T-cell (primary cell): Measurements from ENCODE around the gene TIMELESS. TPM values are rescaled to one million over a fixed set of nuclear protein-coding genes. Genes with fewer than 3 reads are reported as not detected.

ENCODE experiments used
- ATAC-seq, 4 experiments: fragments of 200-7000 bp in 3 of 4; fragments of 150-1000 bp in 1 of 4; cut with Tn5 transposase; replicated peaks in 1 of 4; 1 replicate in 3 of 4; 2 replicates in 1 of 4; pipeline ENCODE4 v1.10.0; 2021; ENCODE audit warnings: moderate library complexity in 3 of 4, mild to moderate bottlenecking in 2 of 4, moderate number of reproducible peaks in 1 of 4
- CTCF ChIA-PET, 2 donors: fragments of 300-600 bp; sonication (Branson Sonifier 250); formaldehyde crosslinking; loops; one replicate each; lab custom pipeline; 2022; ENCODE audit warnings: antibody characterized with exemption in 2 of 2; lab: Charles Lee
- POLR2A ChIA-PET, 2 donors: fragments of 300-600 bp; sonication (Branson Sonifier 250); formaldehyde crosslinking; loops; one replicate each; lab custom pipeline; 2022; ENCODE audit warnings: antibody characterized with exemption in 2 of 2; lab: Charles Lee
- DNase-seq, 35 experiments: peaks; one replicate each; pipeline versions ENCODE4 v3.0.0 to v3.0.0-alpha.2; 2013 to 2023
- H3K27ac ChIP-seq: one replicate; pipeline ENCODE4 v1.5.1; 2013; ENCODE audit warnings: low read length
- H3K27me3 ChIP-seq, 2 experiments: replicated peaks in 1 of 2; 1 replicate in 1 of 2; 2 replicates in 1 of 2; pipeline versions ENCODE4 v1.6.1 to v1.7.0; 2013; ENCODE audit warnings: low read length in 1 of 2, mixed read lengths in 1 of 2; ENCODE audit not compliant: control insufficient read depth in 2 of 2, insufficient read depth in 2 of 2; ENCODE audit errors: extremely low read depth in 1 of 2
- H3K36me3 ChIP-seq, 2 donors: 1 replicate in 1 of 2; 2 replicates in 1 of 2; pipeline versions ENCODE4 v1.6.1 to v1.7.0; 2013; ENCODE audit warnings: low read length in 1 of 2; ENCODE audit not compliant: control insufficient read depth in 2 of 2, insufficient read depth in 1 of 2; ENCODE audit errors: extremely low read depth in 1 of 2
- H3K4me1 ChIP-seq, 2 experiments: 1 replicate in 1 of 2; 2 replicates in 1 of 2; pipeline versions ENCODE4 v1.6.1 to v1.7.0; 2013; ENCODE audit warnings: low read length in 2 of 2, mixed read lengths in 1 of 2; ENCODE audit not compliant: insufficient read depth in 2 of 2, control insufficient read depth in 1 of 2; ENCODE audit errors: extremely low read depth in 1 of 2
- H3K4me3 ChIP-seq, 2 donors: 1 replicate in 1 of 2; 2 replicates in 1 of 2; pipeline versions ENCODE4 v1.5.1 to v1.7.0; 2013; ENCODE audit warnings: mild to moderate bottlenecking in 2 of 2, low read length in 1 of 2, moderate library complexity in 1 of 2; ENCODE audit not compliant: control insufficient read depth in 1 of 2; ENCODE audit errors: extremely low read depth in 1 of 2
- H3K9me3 ChIP-seq: 2 replicates; pipeline ENCODE4 v1.7.0; 2013
- H3K27ac Mint-ChIP-seq, 2 donors: one replicate each; pipeline ENCODE4 v1.8.0; 2020 to 2021; ENCODE audit warnings: mild to moderate bottlenecking in 2 of 2, mixed read lengths in 2 of 2
- H3K27me3 Mint-ChIP-seq, 2 donors: one replicate each; pipeline ENCODE4 v1.8.0; 2021 to 2022; ENCODE audit warnings: mixed read lengths in 2 of 2
- H3K36me3 Mint-ChIP-seq: one replicate; pipeline ENCODE4 v1.8.0; 2021; ENCODE audit warnings: mixed read lengths
- H3K4me1 Mint-ChIP-seq, 3 donors: one replicate each; pipeline ENCODE4 v1.8.0; 2020 to 2022; ENCODE audit warnings: mixed read lengths in 3 of 3, mild to moderate bottlenecking in 1 of 3
- H3K4me3 Mint-ChIP-seq, 3 donors: one replicate each; pipeline ENCODE4 v1.8.0; 2020 to 2022; ENCODE audit warnings: mild to moderate bottlenecking in 3 of 3, mixed read lengths in 3 of 3, moderate library complexity in 3 of 3
- H3K9me3 Mint-ChIP-seq, 3 donors: one replicate each; pipeline ENCODE4 v1.8.0; 2020 to 2022; ENCODE audit warnings: mixed read lengths in 3 of 3
- WGBS: methylation state at CpG from one replicate; pipeline ENCODE4 v1.1.5; 2013; ENCODE audit warnings: missing lambda C conversion rate; ENCODE audit not compliant: insufficient coverage; 5-methylcytosine and 5-hydroxymethylcytosine counted together
- total RNA-seq, 35 experiments: library from RNA in 6 of 35; stranded (reverse) in 6 of 35; fragments of 120-200 nt in 1 of 35; gene quantifications; one replicate each; pipeline versions ENCODE4 v1.2.1 to v1.2.4 and lab custom pipeline; 2013 to 2026

The TIMELESS gene
- total RNA-seq, 5 donors from 2014 or later (not counting 1 experiment from before 2014, with no cell fraction given): 5.0 to 7.5 (median 6.4) TPM

- peaks cover 9 to 20% of the 10 kb centered on the region in 2 donors for H3K27me3 Mint-ChIP-seq
- peaks cover 15 to 19% (median 17%) of the 10 kb centered on the region in 3 donors for H3K4me1 Mint-ChIP-seq
- Histone ChIP-seq H3K4me3 (no peak overlapping the region), H3K4me1 (peaks cover 6 to 21% of the 10 kb centered on the region in 2 experiments), H3K27me3 (peaks cover 9 to 22% of the 10 kb centered on the region in 2 experiments), H3K9me3 (no peaks in the 10 kb centered on the region), H3K36me3 (no peaks in the 10 kb centered on the region), H3K27ac (no peak overlapping the region)
- H3K27ac Mint-ChIP-seq: no peak overlapping the region
- ATAC-seq (no peak), DNase-seq (no peak)
- ChIA-PET CTCF (interaction anchor here in 1 of 2 donors (1.4 kb wide), 1 partner anchor 21 kb away, joined by 4 read pairs; no protein-coding TSS in a partner anchor), POLR2A (interaction anchor here in 1 of 2 donors (0.5 kb wide), 1 partner anchor 214 kb away, joined by 3 read pairs; no protein-coding TSS in a partner anchor)
- H3K36me3 Mint-ChIP-seq: no peaks in the 10 kb centered on the region
- no peak overlapping the region for H3K4me3 Mint-ChIP-seq
- H3K9me3 Mint-ChIP-seq: no peaks in the 10 kb centered on the region
Observed at GRCh38 chr12:56490360-56490759, 41.1 kb upstream of the TIMELESS start.

GRCh38 chr12:56488041-56488955 lies 39.1 kb upstream of the TIMELESS start, which contains the start of gene GLS2:
Gene GLS2 (minus strand): TSS chr12:56488161. CDS start chr12:56488118, 43 bp downstream.
- peak within 1 kb of the TSS; percentile 55 to 79 for H3K27ac Mint-ChIP-seq
- no peaks in the 10 kb centered on the region for H3K9me3 Mint-ChIP-seq
- CTCF ChIA-PET: interaction anchor here in 1 of 2 donors (0.6 to 1.5 kb wide), 6 partner anchors 14 to 492 kb away, joined by 3 to 7 read pairs (median 4); no protein-coding TSS in a partner anchor
- Histone ChIP-seq H3K4me1 (peaks cover 6 to 21% of the 10 kb centered on the region in 2 experiments), H3K27ac (no peak within 1 kb of the TSS), H3K36me3 (no peaks in the 10 kb centered on the region), H3K4me3 (peak within 1 kb of the TSS; percentile 70 to 72), H3K9me3 (no peaks in the 10 kb centered on the region), H3K27me3 (peaks cover 9 to 22% of the 10 kb centered on the region in 2 experiments)
- peak; percentile 96 to 97 (median 97) for ATAC-seq
- peaks cover 15 to 19% (median 17%) of the 10 kb centered on the region in 3 donors for H3K4me1 Mint-ChIP-seq
- H3K4me3 Mint-ChIP-seq: peak within 1 kb of the TSS; percentile 86 to 87 (median 87)
- peaks cover 9 to 20% of the 10 kb centered on the region in 2 donors for H3K27me3 Mint-ChIP-seq
- POLR2A ChIA-PET: interaction anchor here in 1 of 2 donors (0.5 to 0.6 kb wide), 3 partner anchors 140 to 329 kb away, joined by 3 to 6 read pairs (median 5); no protein-coding TSS in a partner anchor
- no peaks in the 10 kb centered on the region for H3K36me3 Mint-ChIP-seq
- 12% methylated on average over 51 of the region's 59 CpGs for WGBS
- DNase-seq: peak; percentile 57 to 84 (median 68)

GRCh38 chr12:56487448-56488040 lies 38.3 kb upstream of the TIMELESS start:
- Mint-ChIP-seq H3K4me1 (peaks cover 15 to 19% (median 17%) of the 10 kb centered on the region in 3 donors), H3K27ac (peak overlapping the region in 1 of 2 donors; percentile 79), H3K4me3 (peak overlapping the region; percentile 86 to 87 (median 87)), H3K9me3 (no peaks in the 10 kb centered on the region), H3K27me3 (peaks cover 9 to 20% of the 10 kb centered on the region in 2 donors), H3K36me3 (no peaks in the 10 kb centered on the region)
- Histone ChIP-seq H3K4me1 (peaks cover 6 to 21% of the 10 kb centered on the region in 2 experiments), H3K4me3 (peak overlapping the region; percentile 70 to 72), H3K9me3 (no peaks in the 10 kb centered on the region), H3K27me3 (peaks cover 9 to 22% of the 10 kb centered on the region in 2 experiments), H3K36me3 (no peaks in the 10 kb centered on the region), H3K27ac (no peak overlapping the region)
- ChIA-PET CTCF (interaction anchor here in 1 of 2 donors (0.6 to 1.5 kb wide), 2 partner anchors 15 to 141 kb away, joined by 4 to 5 read pairs; no protein-coding TSS in a partner anchor), POLR2A (interaction anchor here in 1 of 2 donors (0.5 kb wide), 2 partner anchors 139 to 176 kb away, joined by 5 to 6 read pairs; no protein-coding TSS in a partner anchor)
- 12% methylated on average over 40 of the region's 44 CpGs for WGBS
- peak; percentile 33 to 47 (median 39) for ATAC-seq
- peak in 15 of 35 experiments; percentile 3 to 44 (median 21) for DNase-seq

GRCh38 chr12:56486694-56487093 lies 37.5 kb upstream of the TIMELESS start:
- peaks cover 7 to 18% of the 10 kb centered on the region in 2 donors for H3K27me3 Mint-ChIP-seq
- CTCF ChIA-PET: no interaction called here
- peaks cover 15 to 19% (median 17%) of the 10 kb centered on the region in 3 donors for H3K4me1 Mint-ChIP-seq
- no peaks in the 10 kb centered on the region for H3K36me3 ChIP-seq
- WGBS: 91% methylated on average over 10 of the region's 12 CpGs
- no peaks in the 10 kb centered on the region for H3K9me3 Mint-ChIP-seq
- ATAC-seq (no peak), DNase-seq (no peak)
- no peaks in the 10 kb centered on the region for H3K36me3 Mint-ChIP-seq
- H3K27ac Mint-ChIP-seq: no peak overlapping the region
- H3K4me3 ChIP-seq: no peak overlapping the region
- H3K27me3 ChIP-seq: peaks cover 9 to 22% of the 10 kb centered on the region in 2 experiments
- peak overlapping the region; percentile 86 to 87 (median 87) for H3K4me3 Mint-ChIP-seq
- H3K9me3 ChIP-seq: no peaks in the 10 kb centered on the region
- POLR2A ChIA-PET: no interaction called here
- no peak overlapping the region for H3K27ac ChIP-seq
- peaks cover 6 to 21% of the 10 kb centered on the region in 2 experiments for H3K4me1 ChIP-seq

- Histone ChIP-seq H3K4me3 (no peak overlapping the region), H3K9me3 (no peaks in the 10 kb centered on the region), H3K27ac (no peak overlapping the region), H3K36me3 (no peaks in the 10 kb centered on the region), H3K4me1 (peaks cover 6 to 21% of the 10 kb centered on the region in 2 experiments), H3K27me3 (peaks cover 0 to 14% of the 10 kb centered on the region in 2 experiments)
- H3K36me3 Mint-ChIP-seq: no peaks in the 10 kb centered on the region
- ChIA-PET CTCF (no interaction called here), POLR2A (interaction anchor here in 1 of 2 donors (0.6 kb wide), 1 partner anchor 384 kb away, joined by 4 read pairs; no protein-coding TSS in a partner anchor)
- H3K4me1 Mint-ChIP-seq: peaks cover 15 to 20% (median 19%) of the 10 kb centered on the region in 3 donors
- no CpG with 5 or more reads among the region's 1 CpG for WGBS
- no peak overlapping the region for H3K4me3 Mint-ChIP-seq
- peaks cover 0 to 7% of the 10 kb centered on the region in 2 donors for H3K27me3 Mint-ChIP-seq
- DNase-seq (no peak), ATAC-seq (no peak)
- H3K27ac Mint-ChIP-seq: no peak overlapping the region
- H3K9me3 Mint-ChIP-seq: no peaks in the 10 kb centered on the region
Observed at GRCh38 chr12:56484566-56484965, 35.3 kb upstream of the TIMELESS start.
